Stimulated activated CD4-positive, alpha-beta T cell treated with anti-CD3 and anti-CD28 coated beads, Interleukin-1b, Interleukin-23, amount 100 ng/mL, for 1 hour (primary cell): Measurements from ENCODE around the gene LPP.
"Not testable (repeated sequence)": the region's sequence is repeated elsewhere in the genome, so short reads cannot be mapped to it uniquely, and the experiment has no call there.

Experiments
- DNase-seq, 2 donors: peaks; one replicate each; pipeline ENCODE4 v3.0.0-alpha.2; 2020; ENCODE audit warnings: low read depth in 2 of 2

Gene LPP

GRCh38 chr3:188674595-188674994 lies 520.6 kb downstream of the LPP start:
- no peak for DNase-seq

- DNase-seq: no peak
Measured at GRCh38 chr3:188677344-188677743, 523.4 kb downstream of the LPP start.

- no peak for DNase-seq
Measured at GRCh38 chr3:188680189-188680588, 526.2 kb downstream of the LPP start.

GRCh38 chr3:188680605-188681004 lies 526.6 kb downstream of the LPP start:
- no peak for DNase-seq

GRCh38 chr3:188682316-188682715 lies 528.4 kb downstream of the LPP start:
- no peak for DNase-seq

GRCh38 chr3:188683032-188683521 lies 529.1 kb downstream of the LPP start:
- DNase-seq: no peak

GRCh38 chr3:188684276-188684675 lies 530.3 kb downstream of the LPP start:
- no peak for DNase-seq

- DNase-seq: no peak
Measured at GRCh38 chr3:188685789-188686188, 531.8 kb downstream of the LPP start.

GRCh38 chr3:188686324-188686723 lies 532.4 kb downstream of the LPP start:
- no peak for DNase-seq

- no peak for DNase-seq
Measured at GRCh38 chr3:188687389-188687788, 533.4 kb downstream of the LPP start.

- DNase-seq: no peak
Measured at GRCh38 chr3:188689101-188689574, 535.2 kb downstream of the LPP start.

GRCh38 chr3:188690064-188690463 lies 536.1 kb downstream of the LPP start:
- no peak for DNase-seq

- no peak for DNase-seq
Measured at GRCh38 chr3:188691004-188691403, 537.0 kb downstream of the LPP start.

GRCh38 chr3:188691665-188692064 lies 537.7 kb downstream of the LPP start:
- no peak for DNase-seq

- DNase-seq: no peak
Measured at GRCh38 chr3:188692700-188693099, 538.7 kb downstream of the LPP start.

GRCh38 chr3:188693435-188693834 lies 539.5 kb downstream of the LPP start:
- DNase-seq: no peak

GRCh38 chr3:188695241-188695640 lies 541.3 kb downstream of the LPP start:
- DNase-seq: no peak

GRCh38 chr3:188697127-188697526 lies 543.2 kb downstream of the LPP start:
- no peak for DNase-seq

- no peak for DNase-seq
Measured at GRCh38 chr3:188698436-188698835, 544.5 kb downstream of the LPP start.

- DNase-seq: no peak
Measured at GRCh38 chr3:188700501-188700900, 546.5 kb downstream of the LPP start.

GRCh38 chr3:188700918-188701317 lies 547.0 kb downstream of the LPP start:
- DNase-seq: no peak

GRCh38 chr3:188701485-188701969 lies 547.6 kb downstream of the LPP start:
- no peak for DNase-seq

- DNase-seq: not testable (repeated sequence)
Measured at GRCh38 chr3:188702028-188702427, 548.1 kb downstream of the LPP start.

GRCh38 chr3:188706176-188706575 lies 552.2 kb downstream of the LPP start:
- no peak for DNase-seq
